Myometrial cell (primary cell): Measurements from ENCODE around the gene PRTG. TPM values are rescaled to one million over a fixed set of nuclear protein-coding genes. Genes with fewer than 3 reads are reported as not detected.

ENCODE experiments used
- total RNA-seq: library from RNA; depleted of rRNA; stranded (reverse); fragments of >200 nt; gene quantifications from 2 replicates; pipeline ENCODE4 v1.2.3, GENCODE V29; 2015

The PRTG gene, protein sequence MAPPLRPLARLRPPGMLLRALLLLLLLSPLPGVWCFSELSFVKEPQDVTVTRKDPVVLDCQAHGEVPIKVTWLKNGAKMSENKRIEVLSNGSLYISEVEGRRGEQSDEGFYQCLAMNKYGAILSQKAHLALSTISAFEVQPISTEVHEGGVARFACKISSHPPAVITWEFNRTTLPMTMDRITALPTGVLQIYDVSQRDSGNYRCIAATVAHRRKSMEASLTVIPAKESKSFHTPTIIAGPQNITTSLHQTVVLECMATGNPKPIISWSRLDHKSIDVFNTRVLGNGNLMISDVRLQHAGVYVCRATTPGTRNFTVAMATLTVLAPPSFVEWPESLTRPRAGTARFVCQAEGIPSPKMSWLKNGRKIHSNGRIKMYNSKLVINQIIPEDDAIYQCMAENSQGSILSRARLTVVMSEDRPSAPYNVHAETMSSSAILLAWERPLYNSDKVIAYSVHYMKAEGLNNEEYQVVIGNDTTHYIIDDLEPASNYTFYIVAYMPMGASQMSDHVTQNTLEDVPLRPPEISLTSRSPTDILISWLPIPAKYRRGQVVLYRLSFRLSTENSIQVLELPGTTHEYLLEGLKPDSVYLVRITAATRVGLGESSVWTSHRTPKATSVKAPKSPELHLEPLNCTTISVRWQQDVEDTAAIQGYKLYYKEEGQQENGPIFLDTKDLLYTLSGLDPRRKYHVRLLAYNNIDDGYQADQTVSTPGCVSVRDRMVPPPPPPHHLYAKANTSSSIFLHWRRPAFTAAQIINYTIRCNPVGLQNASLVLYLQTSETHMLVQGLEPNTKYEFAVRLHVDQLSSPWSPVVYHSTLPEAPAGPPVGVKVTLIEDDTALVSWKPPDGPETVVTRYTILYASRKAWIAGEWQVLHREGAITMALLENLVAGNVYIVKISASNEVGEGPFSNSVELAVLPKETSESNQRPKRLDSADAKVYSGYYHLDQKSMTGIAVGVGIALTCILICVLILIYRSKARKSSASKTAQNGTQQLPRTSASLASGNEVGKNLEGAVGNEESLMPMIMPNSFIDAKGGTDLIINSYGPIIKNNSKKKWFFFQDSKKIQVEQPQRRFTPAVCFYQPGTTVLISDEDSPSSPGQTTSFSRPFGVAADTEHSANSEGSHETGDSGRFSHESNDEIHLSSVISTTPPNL
- total RNA-seq: 0.58 and 2.5 TPM in 2 replicates

DNA sequence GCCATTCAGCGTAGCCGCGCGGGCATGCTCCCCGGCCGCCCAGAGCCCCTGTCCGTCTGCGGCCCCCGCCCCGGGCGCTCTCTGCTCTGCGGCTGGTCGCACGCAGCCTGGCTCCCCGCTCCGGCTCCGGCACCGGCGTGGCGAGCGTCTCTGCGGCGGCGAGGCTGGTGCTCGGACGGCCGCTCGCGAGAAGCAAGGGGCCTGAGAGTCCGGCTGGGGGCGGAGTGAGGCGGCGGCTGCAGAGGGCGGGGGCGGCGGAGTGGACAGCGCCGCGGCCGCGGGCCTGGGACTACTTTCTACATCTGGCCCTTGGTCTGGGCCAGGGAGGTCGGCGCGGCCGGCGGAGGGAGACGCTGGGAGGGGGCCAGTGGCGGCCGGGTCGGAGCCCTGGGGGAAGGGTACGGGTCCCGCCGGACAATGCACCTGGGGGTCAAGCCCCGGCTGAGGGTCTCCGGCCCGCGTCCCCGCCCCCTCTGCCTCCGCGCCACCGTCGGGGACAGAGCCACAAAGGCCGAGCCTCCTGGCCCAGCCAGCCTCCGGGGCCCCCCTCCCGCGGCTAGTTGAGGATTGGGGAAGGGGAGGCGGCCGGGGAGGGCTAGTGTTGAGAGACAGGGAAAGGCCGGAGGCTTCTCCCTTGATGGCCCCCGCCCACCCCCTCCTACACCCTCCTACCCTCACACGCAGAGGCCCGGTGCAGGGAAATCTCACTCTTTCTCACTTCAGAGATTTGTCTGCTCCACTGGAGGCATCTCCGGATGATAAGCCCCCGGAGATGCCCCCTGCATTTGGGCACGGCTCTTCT is at the start of gene PRTG:
TSS of gene PRTG (minus strand) at position 226 of the 802 bp plus-strand sequence. CDS start at position 5, 221 bp downstream.

DNA sequence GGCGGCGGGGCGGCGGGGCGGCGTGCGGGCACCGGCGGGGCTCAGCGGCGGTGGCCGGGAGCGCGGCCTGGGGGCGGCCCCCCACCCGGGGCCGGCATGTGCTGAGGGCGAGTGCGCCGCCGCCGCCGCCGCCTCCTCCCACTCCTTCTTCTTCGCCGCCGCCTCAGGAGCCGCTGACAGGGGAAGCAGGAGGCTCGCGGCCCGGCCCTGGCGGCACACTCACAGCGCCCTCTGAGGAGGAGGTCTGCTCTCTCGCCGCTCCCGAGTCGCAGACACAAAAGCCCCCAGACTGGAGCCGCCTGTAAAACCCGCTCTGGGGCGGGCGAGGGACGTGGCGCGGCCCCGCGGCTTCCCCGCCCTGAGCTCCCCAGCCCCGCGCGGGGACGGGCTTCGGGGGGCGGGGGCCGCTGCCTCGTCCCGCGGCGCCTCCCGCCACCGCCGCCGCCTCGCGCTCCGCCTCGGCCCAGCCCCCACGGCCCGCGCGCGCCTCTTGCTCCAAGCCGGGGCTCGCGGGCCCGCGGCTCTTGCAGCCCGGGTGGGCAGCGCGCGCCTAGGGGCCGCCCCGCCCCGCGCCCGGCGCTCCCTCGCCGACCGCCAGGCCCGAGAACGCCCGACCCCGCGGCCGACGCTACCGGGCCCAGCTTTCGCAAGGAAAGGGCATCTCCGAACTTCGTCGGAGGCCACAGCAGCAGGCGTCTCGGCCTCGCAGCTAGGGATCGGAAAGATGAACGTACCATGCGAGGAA is 154.7 kb downstream of the PRTG start, which contains the start of gene PYGO1:
TSS of gene PYGO1 (minus strand) at position 276 of the 745 bp plus-strand sequence. CDS start 462 bp downstream, outside the sequence.

Other genes with a start within 250 kb of the PRTG start
- 0.86 and 5.1 TPM in 2 replicates for gene DNAAF4, start 234.9 kb downstream of the PRTG start, total RNA-seq
- 2.0 and 3.9 TPM in 2 replicates for gene PYGO1, start 154.8 kb downstream of the PRTG start, total RNA-seq